ENCODE results near the gene NFKBIE. TPM values are rescaled to one million over a fixed set of nuclear protein-coding genes. Genes with fewer than 3 reads are reported as not detected.

The NFKBIE gene
- polyA plus RNA-seq, 1 donor (not counting 4 experiments of a cell fraction or from before 2014, with no cell fraction given): 7.3 TPM

DNA sequence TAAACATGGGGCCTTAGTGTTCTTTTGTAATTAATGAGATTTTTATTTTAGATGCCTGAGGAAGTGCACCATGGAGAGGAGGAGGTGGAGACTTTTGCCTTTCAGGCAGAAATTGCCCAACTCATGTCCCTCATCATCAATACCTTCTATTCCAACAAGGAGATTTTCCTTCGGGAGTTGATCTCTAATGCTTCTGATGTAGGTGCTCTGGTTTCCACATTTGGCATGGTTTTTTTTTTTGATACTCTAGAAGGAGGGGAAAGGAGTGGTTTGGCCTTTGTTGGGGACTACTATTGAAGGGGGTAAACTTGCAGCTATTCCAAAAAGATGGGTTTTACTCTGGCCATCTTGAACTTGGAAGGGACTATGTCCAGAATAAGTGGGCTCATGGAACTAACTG, 16.8 kb downstream of the NFKBIE start:
- Histone ChIP-seq H3K9me3 (ENCODE audit: control insufficient read depth, low read depth, low read length) (no peaks in the 10 kb centered on the region), H4K20me1 (ENCODE audit: control insufficient read depth, extremely low read depth, insufficient read depth, low read length) (peaks cover 56% of the 10 kb centered on the region), H3K36me3 (ENCODE audit: control insufficient read depth in 2 of 2, extremely low read depth in 1 of 2, insufficient read depth in 2 of 2, low read length in 2 of 2) (peaks cover 39 to 47% of the 10 kb centered on the region in 2 experiments), H2AFZ (ENCODE audit: control insufficient read depth, low read length) (no peak overlapping the region), H3K27me3 (ENCODE audit: control insufficient read depth, extremely low read depth, insufficient read depth, low read length) (no peaks in the 10 kb centered on the region), H3K27ac (ENCODE audit: control insufficient read depth, insufficient read depth, low read length) (peak overlapping the region; percentile 93), H3K9me1 (ENCODE audit: control insufficient read depth, extremely low read depth, insufficient read depth, low read length) (peaks cover 5% of the 10 kb centered on the region), H3K4me2 (ENCODE audit: control insufficient read depth, extremely low read depth, insufficient read depth, low read depth, low read length) (peak overlapping the region; percentile 96), H3K79me2 (ENCODE audit: control insufficient read depth, insufficient read depth, low read length) (peaks cover 56% of the 10 kb centered on the region), H3K4me1 (ENCODE audit: control insufficient read depth, extremely low read depth, insufficient read depth, low read length) (peaks cover 19% of the 10 kb centered on the region), H3K9ac (ENCODE audit: control insufficient read depth, extremely low read depth, insufficient read depth, low read length) (peak overlapping the region; percentile 100), H3K4me3 (ENCODE audit: control insufficient read depth in 2 of 3, extremely low read depth in 1 of 3, insufficient read depth in 2 of 3, low read depth in 1 of 3, low read length in 3 of 3) (peak overlapping the region; percentile 97 to 100 (median 99))
- no peak for DNase-seq (ENCODE audit: low read depth, low spot score)
- dilution Hi-C loops (cut with MboI; ENCODE audit: extremely low pct_ligation_motif_present, low sequenced_read_pairs): no loop called here
- TF ChIP-seq, protein P1, sequence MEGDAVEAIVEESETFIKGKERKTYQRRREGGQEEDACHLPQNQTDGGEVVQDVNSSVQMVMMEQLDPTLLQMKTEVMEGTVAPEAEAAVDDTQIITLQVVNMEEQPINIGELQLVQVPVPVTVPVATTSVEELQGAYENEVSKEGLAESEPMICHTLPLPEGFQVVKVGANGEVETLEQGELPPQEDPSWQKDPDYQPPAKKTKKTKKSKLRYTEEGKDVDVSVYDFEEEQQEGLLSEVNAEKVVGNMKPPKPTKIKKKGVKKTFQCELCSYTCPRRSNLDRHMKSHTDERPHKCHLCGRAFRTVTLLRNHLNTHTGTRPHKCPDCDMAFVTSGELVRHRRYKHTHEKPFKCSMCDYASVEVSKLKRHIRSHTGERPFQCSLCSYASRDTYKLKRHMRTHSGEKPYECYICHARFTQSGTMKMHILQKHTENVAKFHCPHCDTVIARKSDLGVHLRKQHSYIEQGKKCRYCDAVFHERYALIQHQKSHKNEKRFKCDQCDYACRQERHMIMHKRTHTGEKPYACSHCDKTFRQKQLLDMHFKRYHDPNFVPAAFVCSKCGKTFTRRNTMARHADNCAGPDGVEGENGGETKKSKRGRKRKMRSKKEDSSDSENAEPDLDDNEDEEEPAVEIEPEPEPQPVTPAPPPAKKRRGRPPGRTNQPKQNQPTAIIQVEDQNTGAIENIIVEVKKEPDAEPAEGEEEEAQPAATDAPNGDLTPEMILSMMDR (optimal IDR thresholded peaks at IDR 0.05 in 1 of 3, IDR thresholded peaks at IDR 0.05 in 1 of 3, conservative IDR thresholded peaks at IDR 0.05 in 1 of 3; ENCODE audit: extremely low read depth in 1 of 3, insufficient read depth in 2 of 3, low read length in 3 of 3): no peak
- TF ChIP-seq EZH2 (IDR thresholded peaks at IDR 0.05; ENCODE audit: low read length): no peak
- FAIRE-seq: no peak

DNA sequence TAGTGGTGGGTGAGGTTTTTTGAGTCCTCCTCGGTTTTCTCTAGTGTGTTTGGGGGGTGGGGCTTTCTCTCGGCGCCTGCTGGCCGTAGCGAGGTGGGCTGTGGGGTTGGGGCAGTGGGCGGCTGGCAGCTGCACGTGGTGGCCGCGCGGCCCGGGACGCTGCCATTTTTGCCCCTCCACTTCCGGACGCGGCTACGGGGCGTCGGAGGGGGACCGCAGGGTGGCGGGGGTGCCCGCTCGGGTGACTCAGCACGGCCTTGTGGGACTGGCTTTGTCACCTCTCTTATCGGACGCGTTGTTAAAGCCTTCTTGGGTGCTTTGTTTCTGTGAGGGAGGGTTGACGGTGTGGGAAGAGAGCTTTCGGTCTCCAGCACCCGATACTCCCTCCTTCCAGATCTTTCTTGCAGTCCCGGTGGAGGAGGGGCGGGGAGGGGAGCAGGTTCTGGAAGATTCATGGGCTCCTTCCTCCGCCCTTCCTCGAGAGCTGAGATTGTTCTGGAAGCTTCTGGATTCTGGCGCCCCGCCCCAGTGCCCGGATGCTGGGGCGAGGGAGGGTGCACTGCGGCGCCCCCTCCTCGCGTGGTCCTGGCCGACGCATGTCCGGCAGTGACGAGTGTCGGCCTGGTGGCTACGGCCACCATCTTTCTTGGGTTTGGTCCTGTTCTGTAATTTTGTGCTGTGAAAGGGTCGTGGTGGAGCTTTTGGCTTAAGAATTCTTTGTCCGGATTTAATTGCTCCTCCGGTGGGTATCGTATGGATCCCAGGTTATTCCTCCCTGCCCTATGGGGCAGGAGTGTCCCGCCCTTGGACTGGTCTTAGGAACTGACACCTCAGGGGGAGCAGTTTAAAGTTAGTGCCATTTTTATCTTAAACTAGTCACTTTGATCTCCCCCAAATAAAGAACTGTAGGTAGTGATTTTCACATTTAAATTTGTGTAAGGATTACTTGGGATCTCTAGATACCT, 17.7 kb downstream of the NFKBIE start:
- dilution Hi-C loops (cut with MboI; ENCODE audit: extremely low pct_ligation_motif_present, low sequenced_read_pairs): no loop called here
- peak overlapping the region; percentile 93 for H3K27ac ChIP-seq (ENCODE audit: control insufficient read depth, insufficient read depth, low read length)
- no peak overlapping the region for H2AFZ ChIP-seq (ENCODE audit: control insufficient read depth, low read length)
- H3K4me3 ChIP-seq (ENCODE audit: control insufficient read depth in 2 of 3, extremely low read depth in 1 of 3, insufficient read depth in 2 of 3, low read depth in 1 of 3, low read length in 3 of 3): peak overlapping the region; percentile 97 to 100 (median 99)
- peaks cover 47% of the 10 kb centered on the region for H4K20me1 ChIP-seq (ENCODE audit: control insufficient read depth, extremely low read depth, insufficient read depth, low read length)
- no peaks in the 10 kb centered on the region for H3K9me3 ChIP-seq (ENCODE audit: control insufficient read depth, low read depth, low read length)
- H3K4me2 ChIP-seq (ENCODE audit: control insufficient read depth, extremely low read depth, insufficient read depth, low read depth, low read length): peak overlapping the region; percentile 96
- no peaks in the 10 kb centered on the region for H3K27me3 ChIP-seq (ENCODE audit: control insufficient read depth, extremely low read depth, insufficient read depth, low read length)
- FAIRE-seq (no peak), DNase-seq (ENCODE audit: low read depth, low spot score) (no peak)
- peaks cover 5% of the 10 kb centered on the region for H3K9me1 ChIP-seq (ENCODE audit: control insufficient read depth, extremely low read depth, insufficient read depth, low read length)
- peak overlapping the region; percentile 100 for H3K9ac ChIP-seq (ENCODE audit: control insufficient read depth, extremely low read depth, insufficient read depth, low read length)
- H3K36me3 ChIP-seq (ENCODE audit: control insufficient read depth in 2 of 2, extremely low read depth in 1 of 2, insufficient read depth in 2 of 2, low read length in 2 of 2): peaks cover 31 to 38% of the 10 kb centered on the region in 2 experiments
- H3K79me2 ChIP-seq (ENCODE audit: control insufficient read depth, insufficient read depth, low read length): peaks cover 52% of the 10 kb centered on the region
- H3K4me1 ChIP-seq (ENCODE audit: control insufficient read depth, extremely low read depth, insufficient read depth, low read length): peaks cover 19% of the 10 kb centered on the region
- TF ChIP-seq, protein P1 (optimal IDR thresholded peaks at IDR 0.05 in 1 of 3, IDR thresholded peaks at IDR 0.05 in 1 of 3, conservative IDR thresholded peaks at IDR 0.05 in 1 of 3; ENCODE audit: extremely low read depth in 1 of 3, insufficient read depth in 2 of 3, low read length in 3 of 3): no peak
- no peak for TF ChIP-seq EZH2 (IDR thresholded peaks at IDR 0.05; ENCODE audit: low read length)
